H9 (cell line): Measurements from ENCODE around the gene GALNT13. TPM values are rescaled to one million over a fixed set of nuclear protein-coding genes. Genes with fewer than 3 reads are reported as not detected.

Source experiments
- DNase-seq: peaks from one replicate; pipeline ENCODE4 v3.0.0-alpha.2; 2017
- H2AFZ ChIP-seq: one replicate; pipeline ENCODE4 v1.6.1; 2013; ENCODE audit warnings: mild to moderate bottlenecking, low read length, control low read depth, moderate library complexity
- H2AK5ac ChIP-seq: 2 replicates; pipeline ENCODE4 v1.6.1; 2013; ENCODE audit warnings: low read length, control low read depth, mixed read lengths; ENCODE audit not compliant: insufficient read length
- H2BK120ac ChIP-seq: one replicate; pipeline ENCODE4 v1.6.1; 2013; ENCODE audit warnings: low read depth, mild to moderate bottlenecking, low read length, control low read depth, inconsistent platforms; ENCODE audit not compliant: poor library complexity, severe bottlenecking
- H2BK12ac ChIP-seq: 2 replicates; pipeline ENCODE4 v1.6.1; 2013; ENCODE audit warnings: low read length, control low read depth, mixed read lengths, low read depth; ENCODE audit not compliant: insufficient read length
- H2BK15ac ChIP-seq: 2 replicates; pipeline ENCODE4 v1.6.1; 2013; ENCODE audit warnings: low read depth, low read length, control low read depth
- H2BK20ac ChIP-seq: one replicate; pipeline ENCODE4 v1.6.1; 2013; ENCODE audit warnings: low read depth, mild to moderate bottlenecking, low read length, control low read depth, inconsistent platforms; ENCODE audit not compliant: poor library complexity, severe bottlenecking
- H2BK5ac ChIP-seq: 2 replicates; pipeline ENCODE4 v1.6.1; 2013; ENCODE audit warnings: low read length, control low read depth, mixed read lengths; ENCODE audit not compliant: insufficient read length
- H3K14ac ChIP-seq: 2 replicates; pipeline ENCODE4 v1.6.1; 2013; ENCODE audit warnings: low read length, control low read depth; ENCODE audit not compliant: insufficient read depth
- H3K18ac ChIP-seq: 2 replicates; pipeline ENCODE4 v1.6.1; 2013; ENCODE audit warnings: low read depth, mild to moderate bottlenecking, mixed read lengths, low read length, control low read depth; ENCODE audit not compliant: insufficient read length
- H3K23ac ChIP-seq: 2 replicates; pipeline ENCODE4 v1.6.1; 2013; ENCODE audit warnings: low read length, control low read depth, mixed read lengths, low read depth; ENCODE audit not compliant: insufficient read length
- H3K23me2 ChIP-seq: 2 replicates; pipeline ENCODE4 v1.6.1; 2013; ENCODE audit warnings: low read depth, mild to moderate bottlenecking, mixed read lengths, low read length, control low read depth; ENCODE audit not compliant: insufficient read length, poor library complexity, severe bottlenecking
- H3K27ac ChIP-seq: 2 replicates; pipeline ENCODE4 v1.5.1; 2013; ENCODE audit warnings: low read length, control low read depth, mixed read lengths, low read depth; ENCODE audit not compliant: insufficient read length
- H3K27me3 ChIP-seq: 2 replicates; pipeline ENCODE4 v1.6.1; 2013; ENCODE audit warnings: low read length, control low read depth, inconsistent platforms; ENCODE audit not compliant: insufficient read depth
- H3K4ac ChIP-seq: 2 replicates; pipeline ENCODE4 v1.6.1; 2013; ENCODE audit warnings: low read depth, mild to moderate bottlenecking, control low read depth, inconsistent platforms, low read length, moderate library complexity
- H3K4me1 ChIP-seq: 2 replicates; pipeline ENCODE4 v1.6.1; 2013; ENCODE audit warnings: low read length, control low read depth, inconsistent platforms; ENCODE audit not compliant: insufficient read depth
- H3K4me2 ChIP-seq: 2 replicates; pipeline ENCODE4 v1.6.1; 2013; ENCODE audit warnings: low read length, control low read depth, mixed read lengths; ENCODE audit not compliant: insufficient read length, insufficient read depth
- H3K56ac ChIP-seq: 2 replicates; pipeline ENCODE4 v1.6.1; 2013; ENCODE audit warnings: low read depth, mild to moderate bottlenecking, mixed read lengths, low read length, control low read depth; ENCODE audit not compliant: insufficient read length
- H3K79me1 ChIP-seq: 2 replicates; pipeline ENCODE4 v1.6.1; 2013; ENCODE audit warnings: low read depth, mild to moderate bottlenecking, moderate library complexity, low read length, control low read depth, inconsistent platforms; ENCODE audit not compliant: insufficient read depth, poor library complexity, severe bottlenecking
- H3K79me2 ChIP-seq: 2 replicates; pipeline ENCODE4 v1.6.1; 2013; ENCODE audit warnings: low read length, control low read depth, inconsistent platforms; ENCODE audit not compliant: insufficient read depth
- H3K9ac ChIP-seq: 2 replicates; pipeline ENCODE4 v1.6.1; 2013; ENCODE audit warnings: low read length, control low read depth, mixed read lengths; ENCODE audit not compliant: insufficient read length; ENCODE audit errors: extremely low read depth
- H3K9me3 ChIP-seq: one replicate; pipeline ENCODE4 v1.6.1; 2013; ENCODE audit warnings: low read depth, low read length, inconsistent platforms; ENCODE audit not compliant: control insufficient read depth
- H3T11ph ChIP-seq: one replicate; pipeline ENCODE4 v1.6.1; 2013; ENCODE audit warnings: mild to moderate bottlenecking, low read length, control low read depth, inconsistent platforms
- H4K20me1 ChIP-seq: one replicate; pipeline ENCODE4 v1.6.1; 2013; ENCODE audit not compliant: control insufficient read depth, insufficient read length, insufficient read depth
- H4K5ac ChIP-seq: 2 replicates; pipeline ENCODE4 v1.6.1; 2013; ENCODE audit warnings: low read depth, mild to moderate bottlenecking, mixed read lengths, low read length, control low read depth; ENCODE audit not compliant: insufficient read length
- H4K8ac ChIP-seq: replicated peaks from 2 replicates; pipeline ENCODE4 v1.6.1; 2013; ENCODE audit warnings: low read length, control low read depth, mixed read lengths, low read depth; ENCODE audit not compliant: insufficient read length
- H4K91ac ChIP-seq: 2 replicates; pipeline ENCODE4 v1.6.1; 2013; ENCODE audit warnings: low read depth, mild to moderate bottlenecking, moderate library complexity, mixed read lengths, low read length, control low read depth; ENCODE audit not compliant: insufficient read length
- H3K27ac Mint-ChIP-seq, 3 experiments: 2 replicates in 2 of 3; 3 replicates in 1 of 3; pipeline ENCODE4 v1.8.0; 2020 to 2021; ENCODE audit warnings: mixed read lengths in 3 of 3, mild to moderate bottlenecking in 1 of 3, moderate library complexity in 1 of 3
- H3K27me3 Mint-ChIP-seq: 2 replicates; pipeline ENCODE4 v1.8.0; 2021; ENCODE audit warnings: low read depth, mild to moderate bottlenecking, moderate library complexity, mixed read lengths
- H3K36me3 Mint-ChIP-seq, 3 experiments: 2 replicates in 2 of 3; 3 replicates in 1 of 3; pipeline ENCODE4 v1.8.0; 2020 to 2021; ENCODE audit warnings: low read depth in 3 of 3, mixed read lengths in 3 of 3; ENCODE audit not compliant: insufficient read depth in 1 of 3
- H3K4me1 Mint-ChIP-seq, 2 experiments: 2 replicates each; pipeline ENCODE4 v1.8.0; 2020; ENCODE audit warnings: mixed read lengths in 2 of 2
- H3K4me3 Mint-ChIP-seq, 2 experiments: 2 replicates in 1 of 2; 3 replicates in 1 of 2; pipeline ENCODE4 v1.8.0; 2020 to 2021; ENCODE audit warnings: mild to moderate bottlenecking in 2 of 2, mixed read lengths in 2 of 2, moderate library complexity in 1 of 2
- H3K9me3 Mint-ChIP-seq, 2 experiments: 2 replicates in 1 of 2; 3 replicates in 1 of 2; pipeline ENCODE4 v1.8.0; 2020; ENCODE audit warnings: mild to moderate bottlenecking in 2 of 2, mixed read lengths in 2 of 2, moderate library complexity in 1 of 2
- CTCF ChIP-seq: fragments of 200-600 bp; sonication (generic); conservative IDR thresholded peaks from 3 replicates; pipeline ENCODE4 v1.8.0; 2021; ENCODE audit warnings: antibody characterized with exemption, mild to moderate bottlenecking
- WGBS: extraction: QIAGEN DNeasy Blood & Tissue Kit; methylation state at CpG from one replicate; pipeline ENCODE4 v1.1.7; 2013; ENCODE audit warnings: missing lambda C conversion rate, low lambda C conversion rate, mixed read lengths; ENCODE audit not compliant: insufficient read length; ENCODE audit errors: extremely low coverage; 5-methylcytosine and 5-hydroxymethylcytosine counted together
- total RNA-seq: library from RNA; stranded (reverse); gene quantifications from 2 replicates; pipeline ENCODE4 v1.2.1, GENCODE V29; 2021

The GALNT13 gene
- total RNA-seq, 1 experiment from 2014 or later: 6.6 TPM

- no peak for TF ChIP-seq CTCF
- H3K9ac ChIP-seq: no peak overlapping the region
- Mint-ChIP-seq H3K36me3 (no peaks in the 10 kb centered on the region), H3K9me3 (no peaks in the 10 kb centered on the region), H3K27ac (no peak overlapping the region), H3K27me3 (no peaks in the 10 kb centered on the region), H3K4me3 (no peak overlapping the region), H3K4me1 (no peaks in the 10 kb centered on the region)
- no peak overlapping the region for H2BK15ac ChIP-seq
- no peak overlapping the region for H4K91ac ChIP-seq
- no peaks in the 10 kb centered on the region for H3K79me2 ChIP-seq
- H3K9me3 ChIP-seq: no peaks in the 10 kb centered on the region
- no peaks in the 10 kb centered on the region for H3K4me1 ChIP-seq
- no peak overlapping the region for H4K8ac ChIP-seq
- no peak overlapping the region for H3K23ac ChIP-seq
- no peak overlapping the region for H2AFZ ChIP-seq
- no peak for DNase-seq
- H3K4ac ChIP-seq: no peak overlapping the region
- H2AK5ac ChIP-seq: no peak overlapping the region
- no peak overlapping the region for H3K14ac ChIP-seq
- no peak overlapping the region for H2BK20ac ChIP-seq
- no CpG with 5 or more reads among the region's 1 CpG for WGBS
- no peak overlapping the region for H4K5ac ChIP-seq
- H3T11ph ChIP-seq: no peak overlapping the region
- H2BK5ac ChIP-seq: no peak overlapping the region
- no peak overlapping the region for H3K4me2 ChIP-seq
- H2BK12ac ChIP-seq: no peak overlapping the region
- no peaks in the 10 kb centered on the region for H4K20me1 ChIP-seq
- no peak overlapping the region for H2BK120ac ChIP-seq
- H3K18ac ChIP-seq: no peak overlapping the region
- H3K23me2 ChIP-seq: no peaks in the 10 kb centered on the region
- H3K27ac ChIP-seq: no peak overlapping the region
- no peaks in the 10 kb centered on the region for H3K27me3 ChIP-seq
- no peak overlapping the region for H3K56ac ChIP-seq
- no peaks in the 10 kb centered on the region for H3K79me1 ChIP-seq
Observed at GRCh38 chr2:154170400-154170799, 298.7 kb downstream of the GALNT13 start.
